Measurements from ENCODE around the gene SLC44A1. TPM values are rescaled to one million over a fixed set of nuclear protein-coding genes. Genes with fewer than 3 reads are reported as not detected.

Gene SLC44A1
- total and polyA plus RNA-seq, 2 experiments from 2014 or later, result 32.4 to 38.7 TPM

GRCh38 chr9:105447814-105448812 lies 203.7 kb downstream of the SLC44A1 start, which contains the start of gene FSD1L:
FSD1L (plus strand) TSS chr9:105448034; CDS start chr9:105448221, 187 bp downstream.
- TF ChIP-seq, protein P1, sequence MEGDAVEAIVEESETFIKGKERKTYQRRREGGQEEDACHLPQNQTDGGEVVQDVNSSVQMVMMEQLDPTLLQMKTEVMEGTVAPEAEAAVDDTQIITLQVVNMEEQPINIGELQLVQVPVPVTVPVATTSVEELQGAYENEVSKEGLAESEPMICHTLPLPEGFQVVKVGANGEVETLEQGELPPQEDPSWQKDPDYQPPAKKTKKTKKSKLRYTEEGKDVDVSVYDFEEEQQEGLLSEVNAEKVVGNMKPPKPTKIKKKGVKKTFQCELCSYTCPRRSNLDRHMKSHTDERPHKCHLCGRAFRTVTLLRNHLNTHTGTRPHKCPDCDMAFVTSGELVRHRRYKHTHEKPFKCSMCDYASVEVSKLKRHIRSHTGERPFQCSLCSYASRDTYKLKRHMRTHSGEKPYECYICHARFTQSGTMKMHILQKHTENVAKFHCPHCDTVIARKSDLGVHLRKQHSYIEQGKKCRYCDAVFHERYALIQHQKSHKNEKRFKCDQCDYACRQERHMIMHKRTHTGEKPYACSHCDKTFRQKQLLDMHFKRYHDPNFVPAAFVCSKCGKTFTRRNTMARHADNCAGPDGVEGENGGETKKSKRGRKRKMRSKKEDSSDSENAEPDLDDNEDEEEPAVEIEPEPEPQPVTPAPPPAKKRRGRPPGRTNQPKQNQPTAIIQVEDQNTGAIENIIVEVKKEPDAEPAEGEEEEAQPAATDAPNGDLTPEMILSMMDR (IDR thresholded peaks at IDR 0.05; ENCODE audit: low read depth, low read length), result peak; percentile 45
- Histone ChIP-seq H3K27me3 (no peaks in the 10 kb centered on the region), H3K36me3 (no peaks in the 10 kb centered on the region), H3K27ac (peak within 1 kb of the TSS; percentile 89), H3K4me1 (ENCODE audit: low read depth) (peaks cover 18% of the 10 kb centered on the region), H3K9me3 (ENCODE audit: low read depth) (no peaks in the 10 kb centered on the region), H3K4me3 (peak within 1 kb of the TSS; percentile 63)
- peak; percentile 96 to 97 for DNase-seq (ENCODE audit: low read depth in 1 of 2, low spot score in 1 of 2)

DNA sequence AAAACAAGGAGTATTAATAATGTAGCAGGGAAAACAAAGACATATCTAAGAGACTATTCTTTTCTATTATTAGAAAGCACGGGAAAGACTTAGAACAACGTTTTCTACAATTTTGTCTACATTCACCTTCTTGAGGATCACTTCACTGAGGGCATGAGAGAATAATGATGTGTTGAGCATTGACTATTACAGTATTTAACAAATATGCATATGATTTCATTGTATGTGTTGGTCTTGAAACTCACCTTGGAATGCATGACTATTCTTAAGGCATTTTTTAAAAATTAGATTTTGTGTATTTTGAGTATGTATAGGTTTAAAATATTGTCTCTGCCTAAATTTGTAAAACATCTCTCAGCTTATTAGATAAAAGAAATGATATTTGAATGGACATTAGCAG lies 204.6 kb downstream of the SLC44A1 start:
- Histone ChIP-seq H3K36me3 (no peaks in the 10 kb centered on the region), H3K27ac (peak overlapping the region; percentile 89), H3K9me3 (ENCODE audit: low read depth) (no peaks in the 10 kb centered on the region), H3K27me3 (no peaks in the 10 kb centered on the region), H3K4me1 (ENCODE audit: low read depth) (peaks cover 20% of the 10 kb centered on the region), H3K4me3 (peak overlapping the region; percentile 63)
- TF ChIP-seq, protein P1 (IDR thresholded peaks at IDR 0.05; ENCODE audit: low read depth, low read length), result no peak
- no peak for DNase-seq (ENCODE audit: low read depth in 1 of 2, low spot score in 1 of 2)

DNA sequence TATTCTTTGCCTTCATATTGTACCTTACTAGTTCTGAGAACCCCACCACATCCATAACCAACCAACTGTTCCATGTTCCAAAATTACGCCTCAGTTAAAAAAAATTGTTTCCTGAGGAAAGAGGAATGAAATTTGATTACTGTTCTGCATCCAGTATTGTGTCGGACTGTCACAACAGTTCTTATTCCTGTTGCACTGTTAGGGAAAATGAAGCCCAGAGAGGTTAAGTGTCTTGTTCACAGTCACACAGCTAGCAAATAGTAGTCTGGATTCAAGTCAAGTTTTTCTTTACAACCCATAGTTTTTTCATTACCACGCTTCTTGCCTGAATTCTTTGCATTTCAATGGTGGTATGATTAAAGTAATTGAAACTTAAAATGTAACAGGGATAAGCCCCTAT lies 207.7 kb downstream of the SLC44A1 start:
- DNase-seq (ENCODE audit: low read depth in 1 of 2, low spot score in 1 of 2), result no peak
- no peaks in the 10 kb centered on the region for H3K36me3 ChIP-seq
- peaks cover 34% of the 10 kb centered on the region for H3K4me1 ChIP-seq (ENCODE audit: low read depth)
- H3K4me3 ChIP-seq, result no peak overlapping the region
- no peak overlapping the region for H3K27ac ChIP-seq
- H3K27me3 ChIP-seq, result no peaks in the 10 kb centered on the region
- TF ChIP-seq, protein P1 (IDR thresholded peaks at IDR 0.05; ENCODE audit: low read depth, low read length), result no peak
- no peaks in the 10 kb centered on the region for H3K9me3 ChIP-seq (ENCODE audit: low read depth)

DNA sequence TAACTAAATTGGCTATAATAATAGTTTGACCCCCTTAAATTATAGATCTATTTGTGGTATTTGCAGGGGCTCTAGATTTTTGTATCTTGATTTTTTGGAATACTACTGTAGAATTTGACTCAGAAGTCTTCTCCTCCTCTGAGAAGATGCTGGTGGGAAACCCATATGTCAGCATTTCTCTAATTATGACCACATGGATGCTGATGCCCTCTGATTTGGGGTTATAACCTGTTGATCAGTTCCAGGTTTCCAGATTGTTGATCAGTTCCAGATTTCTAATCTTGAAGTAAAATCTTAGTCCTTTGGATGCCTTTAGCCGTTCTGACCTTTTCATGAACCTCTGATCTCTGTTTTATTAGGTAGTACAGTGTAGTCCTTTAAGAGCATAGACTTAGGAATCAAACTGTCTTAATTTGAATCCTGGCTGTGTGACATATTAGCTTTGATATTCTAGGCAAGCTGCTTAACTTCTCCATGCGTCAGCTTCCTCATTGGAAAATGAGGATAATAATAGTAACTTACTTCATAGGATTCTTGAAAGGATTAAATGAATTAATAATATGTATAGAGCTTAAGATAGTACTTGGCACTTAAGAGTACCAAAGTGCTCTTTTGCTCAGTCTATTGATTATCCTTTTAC lies 211.5 kb downstream of the SLC44A1 start:
- Histone ChIP-seq H3K36me3 (no peaks in the 10 kb centered on the region), H3K4me3 (no peak overlapping the region), H3K9me3 (ENCODE audit: low read depth) (no peaks in the 10 kb centered on the region), H3K4me1 (ENCODE audit: low read depth) (peaks cover 46% of the 10 kb centered on the region), H3K27me3 (no peaks in the 10 kb centered on the region), H3K27ac (no peak overlapping the region)
- TF ChIP-seq, protein P1 (IDR thresholded peaks at IDR 0.05; ENCODE audit: low read depth, low read length), result no peak
- no peak for DNase-seq (ENCODE audit: low read depth in 1 of 2, low spot score in 1 of 2)

- no peak for DNase-seq (ENCODE audit: low read depth in 1 of 2, low spot score in 1 of 2)
- Histone ChIP-seq H3K4me1 (ENCODE audit: low read depth) (peaks cover 56% of the 10 kb centered on the region), H3K27ac (peak overlapping the region; percentile 91), H3K4me3 (no peak overlapping the region), H3K36me3 (no peaks in the 10 kb centered on the region), H3K27me3 (no peaks in the 10 kb centered on the region), H3K9me3 (ENCODE audit: low read depth) (no peaks in the 10 kb centered on the region)
- TF ChIP-seq, protein P1 (IDR thresholded peaks at IDR 0.05; ENCODE audit: low read depth, low read length), result no peak
Observed at GRCh38 chr9:105457560-105458294, 213.3 kb downstream of the SLC44A1 start.

Measured in cardiac muscle cell (in vitro differentiated cells and primary cell).